GM12891 (cell line): ENCODE results near the gene SEMA4A.
"Not testable (repeated sequence)": the region's sequence is repeated elsewhere in the genome, so short reads cannot be mapped to it uniquely, and the experiment has no call there.

Experiments used
- DNase-seq: peaks from one replicate; pipeline ENCODE4 v3.0.0; 2011; ENCODE audit warnings: low spot score; ENCODE audit not compliant: insufficient read length
- FAIRE-seq: peaks from 2 replicates; lab custom pipeline; 2011; peaks lifted over from hg19 to GRCh38; lab: Jason Lieb, UNC
- PAX5 ChIP-seq: IDR thresholded peaks from 2 replicates; pipeline ENCODE4 v1.6.1; 2011; ENCODE audit warnings: low read length, moderate library complexity, mild to moderate bottlenecking; ENCODE audit not compliant: insufficient read depth, severe bottlenecking
- POLR2A ChIP-seq: IDR thresholded peaks from 2 replicates; pipeline ENCODE4 v1.6.1; 2011; ENCODE audit warnings: low read depth, low read length, control low read depth
- POLR2AphosphoS5 ChIP-seq: IDR thresholded peaks from 2 replicates; pipeline ENCODE4 v1.6.1; 2011; ENCODE audit warnings: low read depth, low read length, control low read depth
- POU2F2 ChIP-seq: IDR thresholded peaks from 2 replicates; pipeline ENCODE4 v1.6.1; 2011; ENCODE audit warnings: low read depth, mild to moderate bottlenecking, control low read depth, low read length, moderate library complexity
- SPI1 ChIP-seq: IDR thresholded peaks from 2 replicates; pipeline ENCODE4 v1.6.1; 2011; ENCODE audit warnings: low read depth, low read length, control low read depth
- TAF1 ChIP-seq: IDR thresholded peaks from 2 replicates; pipeline ENCODE4 v1.6.1; 2011; ENCODE audit warnings: low read depth, low read length, control low read depth

The SEMA4A gene

GRCh38 chr1:156214024-156214748 is 60.8 kb downstream of the SEMA4A start:
- no peak for FAIRE-seq
- no peak for DNase-seq
- TF ChIP-seq TAF1 (no peak), POLR2AphosphoS5 (no peak), SPI1 (no peak), POU2F2 (no peak), PAX5 (no peak), POLR2A (no peak)

DNA sequence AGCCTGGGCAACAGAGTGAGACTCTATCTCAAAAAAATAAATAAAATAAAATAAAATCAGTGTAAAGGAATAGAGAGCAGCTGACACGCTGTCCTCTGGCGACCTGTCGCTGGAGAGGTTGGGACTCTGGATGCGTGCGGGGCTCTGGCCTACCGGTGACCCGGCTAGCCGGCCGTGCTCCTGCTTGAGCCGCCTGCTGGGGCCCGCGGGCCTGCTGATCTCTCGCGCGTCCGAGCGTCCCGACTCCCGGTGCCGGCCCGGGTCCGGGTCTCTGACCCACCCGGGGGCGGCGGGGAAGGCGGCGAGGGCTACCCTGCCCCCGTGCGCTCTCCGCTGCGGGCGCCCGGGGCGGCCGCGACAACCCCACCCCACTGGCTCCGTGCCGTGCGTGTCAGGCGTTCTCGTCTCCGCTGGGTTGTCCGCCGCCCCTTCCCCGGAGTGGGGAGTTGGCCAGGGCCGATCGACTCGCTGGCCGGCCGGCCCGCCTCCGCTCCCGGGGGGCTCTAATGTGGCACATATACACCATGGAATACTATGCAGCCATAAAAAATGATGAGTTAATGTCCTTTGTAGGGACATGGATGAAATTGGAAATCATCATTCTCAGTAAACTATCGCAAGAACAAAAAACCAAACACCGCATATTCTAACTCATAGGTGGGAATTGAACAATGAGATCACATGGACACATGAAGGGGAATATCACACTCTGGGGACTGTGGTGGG is 63.1 kb downstream of the SEMA4A start:
- DNase-seq, result not testable (repeated sequence)
- peak; percentile 100 for FAIRE-seq

GRCh38 chr1:156217871-156218270 is 64.5 kb downstream of the SEMA4A start:
- no peak for DNase-seq
- FAIRE-seq, result no peak
- TF ChIP-seq SPI1 (peak; percentile 54), TAF1 (no peak)

DNA sequence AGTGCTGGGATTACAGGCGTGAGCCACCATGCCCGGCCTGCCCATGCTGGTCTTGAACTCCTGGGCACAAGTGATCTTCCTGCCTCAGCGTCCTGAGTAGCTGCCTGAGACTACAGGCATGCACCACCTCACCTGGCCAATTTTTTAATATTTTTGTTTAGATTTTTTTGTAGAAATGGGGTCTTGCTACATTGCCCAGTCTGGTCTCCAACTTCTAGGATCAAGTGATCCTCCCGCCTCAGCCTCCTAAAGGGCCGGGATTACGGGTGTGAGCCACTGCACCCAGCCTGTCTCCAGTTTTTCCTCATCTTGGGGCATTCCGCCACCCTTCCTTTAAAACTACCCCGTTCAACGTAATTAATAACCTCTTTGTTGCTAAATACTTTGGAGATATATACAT is 66.8 kb downstream of the SEMA4A start:
- TF ChIP-seq TAF1 (no peak), POLR2AphosphoS5 (no peak), POU2F2 (no peak), POLR2A (no peak), PAX5 (no peak), SPI1 (no peak)
- FAIRE-seq (no peak), DNase-seq (no peak)

DNA sequence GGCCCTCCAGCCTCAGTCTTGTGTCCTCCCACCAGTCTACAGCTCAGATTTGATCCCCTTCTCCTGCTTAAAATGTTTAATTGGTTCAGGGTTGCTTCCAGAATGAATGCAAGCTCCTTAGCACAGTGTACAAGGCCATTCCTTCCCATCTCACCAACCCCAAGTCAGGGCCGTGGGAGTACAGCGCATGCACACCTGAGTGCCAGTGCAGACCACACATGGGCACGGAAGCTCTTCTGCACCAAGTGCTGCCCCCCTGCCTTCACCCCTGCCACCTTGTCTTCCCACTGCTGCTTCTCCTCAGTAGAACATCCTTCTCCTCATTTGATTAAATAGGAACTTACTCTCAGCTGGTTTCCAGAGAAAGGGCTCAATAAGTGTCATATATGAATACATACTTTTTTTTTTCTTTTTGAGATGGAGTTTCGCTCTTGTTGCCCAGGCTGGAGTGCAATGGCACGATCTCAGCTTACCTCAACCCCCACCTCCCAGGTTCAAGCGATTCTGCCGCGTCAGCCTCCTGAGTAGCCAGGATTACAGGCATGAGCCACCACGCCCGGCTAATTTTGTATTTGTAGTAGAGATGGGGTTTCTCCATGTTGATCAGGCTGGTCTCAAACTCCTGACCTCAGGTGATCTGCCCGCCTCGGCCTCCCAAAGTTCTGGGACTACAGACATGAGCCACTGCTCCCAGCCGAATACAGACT is 68.8 kb downstream of the SEMA4A start:
- FAIRE-seq, result no peak
- no peak for TF ChIP-seq POU2F2
- no peak for TF ChIP-seq POLR2AphosphoS5
- TF ChIP-seq PAX5, result no peak
- no peak for TF ChIP-seq SPI1
- no peak for TF ChIP-seq POLR2A
- TF ChIP-seq TAF1, result no peak

GRCh38 chr1:156225677-156226014 is 72.3 kb downstream of the SEMA4A start:
- DNase-seq (no peak), FAIRE-seq (no peak)
- TF ChIP-seq PAX5, result no peak
- no peak for TF ChIP-seq TAF1
- no peak for TF ChIP-seq SPI1
- no peak for TF ChIP-seq POU2F2

More for the DNA sequence above, 68.8 kb downstream of the SEMA4A start:
- DNase-seq, result no peak

DNA sequence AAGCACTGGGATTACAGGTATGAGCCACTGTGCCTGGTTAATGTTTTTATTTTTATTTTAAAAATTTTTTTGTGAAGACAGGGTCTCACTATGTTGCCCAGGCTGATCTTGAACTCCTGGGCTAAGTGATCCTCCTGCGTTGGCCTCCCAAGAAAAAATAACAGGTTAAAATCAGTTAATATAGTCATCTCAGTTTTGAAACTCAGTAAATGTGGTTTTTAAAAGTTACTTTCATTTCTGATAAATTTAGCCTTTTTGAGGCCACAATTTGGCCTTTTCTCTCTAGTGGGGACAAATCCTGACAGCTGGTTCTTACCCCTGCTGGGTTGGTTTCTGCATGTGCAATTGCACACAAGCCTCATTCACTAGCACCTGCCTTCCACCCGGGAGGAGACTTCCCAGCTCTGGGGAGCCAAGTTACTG is 72.7 kb downstream of the SEMA4A start:
- TF ChIP-seq POU2F2 (peak; percentile 58; the same call in 1 of the 2 replicates), POLR2A (no peak)
- FAIRE-seq, result peak; percentile 60
- DNase-seq, result peak; percentile 66

GRCh38 chr1:156226782-156227181 is 73.4 kb downstream of the SEMA4A start:
- DNase-seq, result no peak
- TF ChIP-seq POU2F2, result 0 out of 2 replicates have a peak, but pooled peaks have one; percentile 18
- no peak for TF ChIP-seq SPI1
- no peak for FAIRE-seq
